HepG2 (cell line): ENCODE measurements around the gene NMNAT1. TPM values are rescaled to one million over a fixed set of nuclear protein-coding genes. Genes with fewer than 3 reads are reported as not detected.

Experiments used
- CENPX ChIP-seq: sonication (generic); formaldehyde crosslinking; IDR thresholded peaks from 2 replicates; pipeline ENCODE4 v1.9.0; 2021; ENCODE audit warnings: mild to moderate bottlenecking, missing genetic modification reagents, moderate library complexity
- HDAC1 ChIP-seq: sonication (generic); formaldehyde crosslinking; IDR thresholded peaks from 2 replicates; pipeline ENCODE4 v1.5.1; 2020; ENCODE audit warnings: mild to moderate bottlenecking, missing genetic modification reagents
- MATR3 ChIP-seq: sonication (generic); formaldehyde crosslinking; IDR thresholded peaks from 2 replicates; pipeline ENCODE4 v1.4.0; 2020; ENCODE audit warnings: missing genetic modification reagents
- MIXL1 ChIP-seq: IDR thresholded peaks from 2 replicates; pipeline ENCODE4 v1.6.1; 2016
- NFYC ChIP-seq: IDR thresholded peaks from 2 replicates; pipeline ENCODE4 v1.6.1; 2016; ENCODE audit warnings: missing genetic modification reagents, missing compliant biosample characterization
- RARG ChIP-seq: sonication (generic); formaldehyde crosslinking; IDR thresholded peaks from 2 replicates; pipeline ENCODE4 v1.4.0; 2020; ENCODE audit warnings: low read depth, mild to moderate bottlenecking, missing genetic modification reagents
- SCMH1 ChIP-seq: sonication (generic); formaldehyde crosslinking; IDR thresholded peaks from 2 replicates; pipeline ENCODE4 v1.9.0; 2021; ENCODE audit warnings: missing genetic modification reagents, mild to moderate bottlenecking, borderline replicate concordance
- SUZ12 ChIP-seq: fragments of 150-350 bp; IDR thresholded peaks from 2 replicates; pipeline ENCODE4 v1.6.1; 2014; ENCODE audit warnings: low read depth, low read length
- TGIF2 ChIP-seq: IDR thresholded peaks from 2 replicates; pipeline ENCODE4 v1.6.1; 2016; ENCODE audit warnings: control low read depth, missing compliant biosample characterization
- ZBTB1 ChIP-seq: sonication (generic); formaldehyde crosslinking; IDR thresholded peaks from 2 replicates; pipeline ENCODE4 v1.4.0; 2020; ENCODE audit warnings: missing genetic modification reagents, borderline replicate concordance
- ZFP37 ChIP-seq: sonication (generic); formaldehyde crosslinking; IDR thresholded peaks from 2 replicates; pipeline ENCODE4 v1.4.0; 2020; ENCODE audit warnings: missing genetic modification reagents, borderline replicate concordance
- ZNF180 ChIP-seq: sonication (generic); formaldehyde crosslinking; IDR thresholded peaks from 2 replicates; pipeline ENCODE4 v1.4.0; 2020; ENCODE audit warnings: low read depth, missing genetic modification reagents, borderline replicate concordance
- ZNF205 ChIP-seq: IDR thresholded peaks from 2 replicates; pipeline ENCODE4 v1.6.1; 2018; ENCODE audit warnings: missing biosample characterization, missing genetic modification reagents
- ZNF24 ChIP-seq: fragments of 450-650 bp; IDR thresholded peaks from 2 replicates; pipeline ENCODE4 v1.6.1; 2017; ENCODE audit warnings: antibody characterized with exemption, mild to moderate bottlenecking
- ZNF430 ChIP-seq: sonication (generic); formaldehyde crosslinking; IDR thresholded peaks from 2 replicates; pipeline ENCODE4 v1.9.0; 2021; ENCODE audit warnings: mild to moderate bottlenecking, missing genetic modification reagents
- ZNF614 ChIP-seq: IDR thresholded peaks from 2 replicates; pipeline ENCODE4 v1.6.1; 2018; ENCODE audit warnings: missing biosample characterization, missing genetic modification reagents, inconsistent platforms, borderline replicate concordance
- polyA plus RNA-seq, 8 experiments: library from polyadenylated mRNA; depleted of rRNA in 3 of 8; stranded (reverse) in 7 of 8; unstranded in 1 of 8; fragments of >200 nt; fragmentation: Illumina TruSeq in 4 of 8; extraction: Trizol in 4 of 8; gene quantifications; 2 replicates each; pipeline versions ENCODE4 v1.2.1 to v1.2.3, GENCODE V29; 2011 to 2016; ENCODE audit warnings: low read depth in 4 of 8, missing spikeins in 1 of 8, mixed read lengths in 1 of 8; ENCODE audit not compliant: insufficient read depth in 1 of 8
- total RNA-seq, 5 experiments: library from RNA; depleted of rRNA; stranded (reverse); fragments of >200 nt; fragmentation: Illumina TruSeq; extraction: Trizol; gene quantifications; 2 replicates each; pipeline ENCODE4 v1.2.3, GENCODE V29; 2016; ENCODE audit warnings: low read depth in 1 of 5
- TF ChIP-seq, protein P1 (sequence below): sonication (generic); formaldehyde crosslinking; IDR thresholded peaks from 2 replicates; pipeline ENCODE4 v1.5.1; 2020; ENCODE audit warnings: mild to moderate bottlenecking, missing genetic modification reagents, borderline replicate concordance
- TF ChIP-seq, protein P2 (sequence below): sonication (generic); formaldehyde crosslinking; conservative IDR thresholded peaks from 2 replicates; pipeline ENCODE4 v1.8.1; 2023; ENCODE audit warnings: missing genetic modification reagents
- TF ChIP-seq, protein P3 (sequence below): sonication (generic); formaldehyde crosslinking; IDR thresholded peaks from 2 replicates; pipeline ENCODE4 v1.5.1; 2020; ENCODE audit warnings: mild to moderate bottlenecking, missing genetic modification reagents
- TF ChIP-seq, protein P4 (sequence below): sonication (generic); formaldehyde crosslinking; IDR thresholded peaks from 2 replicates; pipeline ENCODE4 v1.4.0; 2020; ENCODE audit warnings: missing genetic modification reagents, borderline replicate concordance

The NMNAT1 gene
- total and polyA plus RNA-seq, 2 of the 13 experiments (the other 11 are each of a cell fraction or from before 2014, with no cell fraction given): 5.6 to 12.2 TPM

DNA sequence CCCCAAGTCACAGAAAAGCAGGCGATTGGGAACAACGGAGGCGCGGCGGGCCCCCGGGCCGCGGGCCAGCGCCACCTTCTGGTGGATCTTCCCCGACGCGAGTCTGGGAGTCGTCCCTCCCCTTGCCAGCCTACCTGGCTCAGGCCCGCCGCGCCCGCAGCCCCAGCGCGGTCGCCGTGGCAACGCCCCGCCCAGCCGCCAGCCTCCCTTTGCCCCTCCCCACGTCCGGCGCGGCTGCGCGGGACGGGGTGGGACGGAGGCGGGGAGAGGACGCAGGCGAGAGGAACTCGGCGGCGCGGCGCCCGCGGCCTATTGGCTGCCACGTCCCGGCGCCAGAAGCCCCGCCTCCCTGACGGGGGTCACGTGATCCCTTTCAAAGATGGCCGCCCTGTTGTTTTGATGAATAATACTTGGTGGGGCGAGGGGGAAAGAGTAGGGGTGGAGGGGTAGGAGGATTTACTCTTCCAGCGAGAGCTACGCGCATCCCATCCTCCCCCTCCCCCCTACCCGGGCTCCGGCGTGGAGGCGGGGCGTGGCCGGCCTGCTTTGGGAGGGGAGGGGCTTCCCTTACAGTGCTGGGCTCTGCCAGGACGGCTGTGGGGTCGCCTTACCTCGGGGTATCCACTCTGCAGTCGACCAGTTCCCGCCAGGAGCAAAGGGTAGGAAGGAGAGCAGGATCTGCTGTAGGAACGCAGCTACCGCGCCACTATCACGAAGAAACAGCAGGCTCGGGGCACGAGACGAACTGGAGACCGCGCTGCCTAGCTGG lies 89.5 kb downstream of the NMNAT1 start, which contains the start of gene UBE4B (continued):
- TF ChIP-seq ZNF614 (no peak; the same call in 1 of the 2 replicates), ZNF24 (no peak), ZNF430 (CRISPR knock-in tag) (no peak), CENPX (no peak), ZBTB1 (no peak), ZNF180 (CRISPR knock-in tag) (no peak), NFYC (CRISPR knock-in tag) (peak; percentile 78), ZFP37 (CRISPR knock-in tag) (no peak), MIXL1 (no peak), SCMH1 (CRISPR knock-in tag) (no peak), TGIF2 (no peak), ZNF205 (CRISPR knock-in tag) (no peak), SUZ12 (no peak), RARG (no peak), MATR3 (no peak), HDAC1 (CRISPR knock-in tag) (peak; percentile 47)
- TF ChIP-seq, protein P1, sequence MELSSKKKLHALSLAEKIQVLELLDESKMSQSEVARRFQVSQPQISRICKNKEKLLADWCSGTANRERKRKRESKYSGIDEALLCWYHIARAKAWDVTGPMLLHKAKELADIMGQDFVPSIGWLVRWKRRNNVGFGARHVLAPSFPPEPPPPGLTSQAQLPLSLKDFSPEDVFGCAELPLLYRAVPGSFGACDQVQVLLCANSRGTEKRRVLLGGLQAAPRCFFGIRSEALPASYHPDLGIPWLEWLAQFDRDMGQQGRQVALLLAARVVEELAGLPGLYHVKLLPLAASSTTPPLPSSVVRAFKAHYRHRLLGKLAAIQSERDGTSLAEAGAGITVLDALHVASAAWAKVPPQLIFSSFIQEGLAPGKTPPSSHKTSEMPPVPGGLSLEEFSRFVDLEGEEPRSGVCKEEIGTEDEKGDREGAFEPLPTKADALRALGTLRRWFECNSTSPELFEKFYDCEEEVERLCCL (CRISPR knock-in tag): no peak
- TF ChIP-seq, protein P2, sequence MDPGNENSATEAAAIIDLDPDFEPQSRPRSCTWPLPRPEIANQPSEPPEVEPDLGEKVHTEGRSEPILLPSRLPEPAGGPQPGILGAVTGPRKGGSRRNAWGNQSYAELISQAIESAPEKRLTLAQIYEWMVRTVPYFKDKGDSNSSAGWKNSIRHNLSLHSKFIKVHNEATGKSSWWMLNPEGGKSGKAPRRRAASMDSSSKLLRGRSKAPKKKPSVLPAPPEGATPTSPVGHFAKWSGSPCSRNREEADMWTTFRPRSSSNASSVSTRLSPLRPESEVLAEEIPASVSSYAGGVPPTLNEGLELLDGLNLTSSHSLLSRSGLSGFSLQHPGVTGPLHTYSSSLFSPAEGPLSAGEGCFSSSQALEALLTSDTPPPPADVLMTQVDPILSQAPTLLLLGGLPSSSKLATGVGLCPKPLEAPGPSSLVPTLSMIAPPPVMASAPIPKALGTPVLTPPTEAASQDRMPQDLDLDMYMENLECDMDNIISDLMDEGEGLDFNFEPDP (CRISPR knock-in tag): no peak
- TF ChIP-seq, protein P3, sequence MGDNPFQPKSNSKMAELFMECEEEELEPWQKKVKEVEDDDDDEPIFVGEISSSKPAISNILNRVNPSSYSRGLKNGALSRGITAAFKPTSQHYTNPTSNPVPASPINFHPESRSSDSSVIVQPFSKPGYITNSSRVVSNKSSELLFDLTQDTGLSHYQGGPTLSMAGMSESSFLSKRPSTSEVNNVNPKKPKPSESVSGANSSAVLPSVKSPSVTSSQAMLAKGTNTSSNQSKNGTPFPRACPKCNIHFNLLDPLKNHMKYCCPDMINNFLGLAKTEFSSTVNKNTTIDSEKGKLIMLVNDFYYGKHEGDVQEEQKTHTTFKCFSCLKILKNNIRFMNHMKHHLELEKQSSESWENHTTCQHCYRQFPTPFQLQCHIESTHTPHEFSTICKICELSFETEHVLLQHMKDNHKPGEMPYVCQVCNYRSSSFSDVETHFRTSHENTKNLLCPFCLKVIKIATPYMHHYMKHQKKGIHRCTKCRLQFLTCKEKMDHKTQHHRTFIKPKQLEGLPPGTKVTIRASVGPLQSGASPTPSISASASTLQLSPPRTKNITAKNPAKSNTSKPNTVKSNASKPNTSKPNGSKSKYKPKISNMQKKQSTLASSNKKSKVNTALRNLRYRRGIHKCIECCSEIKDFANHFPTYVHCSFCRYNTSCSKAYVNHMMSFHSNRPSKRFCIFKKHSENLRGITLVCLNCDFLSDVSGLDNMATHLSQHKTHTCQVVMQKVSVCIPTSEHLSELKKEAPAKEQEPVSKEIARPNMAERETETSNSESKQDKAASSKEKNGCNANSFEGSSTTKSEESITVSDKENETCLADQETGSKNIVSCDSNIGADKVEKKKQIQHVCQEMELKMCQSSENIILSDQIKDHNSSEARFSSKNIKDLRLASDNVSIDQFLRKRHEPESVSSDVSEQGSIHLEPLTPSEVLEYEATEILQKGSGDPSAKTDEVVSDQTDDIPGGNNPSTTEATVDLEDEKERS (CRISPR knock-in tag): 0 out of 2 replicates have a peak, but pooled peaks have one; percentile 71
- TF ChIP-seq, protein P4, sequence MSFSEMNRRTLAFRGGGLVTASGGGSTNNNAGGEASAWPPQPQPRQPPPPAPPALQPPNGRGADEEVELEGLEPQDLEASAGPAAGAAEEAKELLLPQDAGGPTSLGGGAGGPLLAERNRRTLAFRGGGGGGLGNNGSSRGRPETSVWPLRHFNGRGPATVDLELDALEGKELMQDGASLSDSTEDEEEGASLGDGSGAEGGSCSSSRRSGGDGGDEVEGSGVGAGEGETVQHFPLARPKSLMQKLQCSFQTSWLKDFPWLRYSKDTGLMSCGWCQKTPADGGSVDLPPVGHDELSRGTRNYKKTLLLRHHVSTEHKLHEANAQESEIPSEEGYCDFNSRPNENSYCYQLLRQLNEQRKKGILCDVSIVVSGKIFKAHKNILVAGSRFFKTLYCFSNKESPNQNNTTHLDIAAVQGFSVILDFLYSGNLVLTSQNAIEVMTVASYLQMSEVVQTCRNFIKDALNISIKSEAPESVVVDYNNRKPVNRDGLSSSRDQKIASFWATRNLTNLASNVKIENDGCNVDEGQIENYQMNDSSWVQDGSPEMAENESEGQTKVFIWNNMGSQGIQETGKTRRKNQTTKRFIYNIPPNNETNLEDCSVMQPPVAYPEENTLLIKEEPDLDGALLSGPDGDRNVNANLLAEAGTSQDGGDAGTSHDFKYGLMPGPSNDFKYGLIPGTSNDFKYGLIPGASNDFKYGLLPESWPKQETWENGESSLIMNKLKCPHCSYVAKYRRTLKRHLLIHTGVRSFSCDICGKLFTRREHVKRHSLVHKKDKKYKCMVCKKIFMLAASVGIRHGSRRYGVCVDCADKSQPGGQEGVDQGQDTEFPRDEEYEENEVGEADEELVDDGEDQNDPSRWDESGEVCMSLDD: no peak
